ENCODE measurements around the gene IQSEC2. TPM values are rescaled to one million over a fixed set of nuclear protein-coding genes. Genes with fewer than 3 reads are reported as not detected.

Gene IQSEC2
- total and polyA plus RNA-seq, 2 experiments from 2014 or later = 4.4 to 7.0 TPM

- 90% methylated on average over 6 of the region's 6 CpGs for WGBS (ENCODE audit: low lambda C conversion rate, missing lambda C conversion rate)
- Histone ChIP-seq H3K4me1 (ENCODE audit: insufficient read depth) (no peaks in the 10 kb centered on the region), H3K4me2 (no peak overlapping the region), H3K79me2 (no peaks in the 10 kb centered on the region), H3K9me2 (replicated peaks; ENCODE audit: insufficient read depth) (no peaks in the 10 kb centered on the region), H3K36me3 (replicated peaks; ENCODE audit: insufficient read depth, low read depth) (no peaks in the 10 kb centered on the region), H3K9me3 (ENCODE audit: low read depth) (no peaks in the 10 kb centered on the region), H4K20me1 (ENCODE audit: insufficient read depth, poor library complexity, severe bottlenecking) (no peaks in the 10 kb centered on the region), H3K27ac (no peak overlapping the region), H2AFZ (no peak overlapping the region), H3K27me3 (no peaks in the 10 kb centered on the region), H3K4me3 (no peak overlapping the region)
- no peak for TF ChIP-seq EZH2phosphoT487 (IDR thresholded peaks at IDR 0.05; ENCODE audit: low read depth, severe bottlenecking, unreplicated experiment)
- no peak for TF ChIP-seq EZH2 (IDR thresholded peaks at IDR 0.05; ENCODE audit: borderline replicate concordance)
- no peak for TF ChIP-seq CTCF (IDR thresholded peaks at IDR 0.05; ENCODE audit: poor library complexity)
- DNase-seq (ENCODE audit: low spot score) = no peak
Measured at GRCh38 chrX:53257670-53258423, 23.5 kb downstream of the IQSEC2 start.

DNA sequence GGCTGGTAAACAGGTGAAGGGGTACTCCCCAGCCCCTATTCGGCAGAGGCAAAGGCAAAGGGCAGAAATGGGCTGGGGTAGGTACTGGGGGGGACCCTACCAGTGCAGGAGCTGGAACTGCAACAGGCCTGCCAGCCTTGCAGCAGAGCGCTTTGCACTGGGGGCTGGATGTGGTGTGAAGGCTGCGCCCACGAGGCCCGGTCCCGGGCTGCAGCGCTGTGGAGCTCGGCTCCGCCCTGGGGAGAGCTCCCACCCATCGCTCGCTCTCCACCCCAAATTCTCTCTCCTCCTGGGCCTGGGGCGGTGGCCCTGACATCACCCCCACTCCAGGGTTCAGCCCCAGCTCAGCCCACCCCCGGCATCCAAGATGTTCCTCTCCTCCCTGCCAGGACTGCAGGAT lies 24.2 kb downstream of the IQSEC2 start:
- TF ChIP-seq CTCF (IDR thresholded peaks at IDR 0.05; ENCODE audit: poor library complexity) = no peak
- no peak for TF ChIP-seq EZH2phosphoT487 (IDR thresholded peaks at IDR 0.05; ENCODE audit: low read depth, severe bottlenecking, unreplicated experiment)
- no peak for TF ChIP-seq EZH2 (IDR thresholded peaks at IDR 0.05; ENCODE audit: borderline replicate concordance)
- 89% methylated on average over 3 of the region's 13 CpGs for WGBS (ENCODE audit: low lambda C conversion rate, missing lambda C conversion rate)
- Histone ChIP-seq H3K4me2 (no peak overlapping the region), H3K36me3 (replicated peaks; ENCODE audit: insufficient read depth, low read depth) (no peaks in the 10 kb centered on the region), H3K4me1 (ENCODE audit: insufficient read depth) (no peaks in the 10 kb centered on the region), H3K79me2 (no peaks in the 10 kb centered on the region), H3K9me2 (replicated peaks; ENCODE audit: insufficient read depth) (no peaks in the 10 kb centered on the region), H3K27me3 (no peaks in the 10 kb centered on the region), H3K27ac (no peak overlapping the region), H2AFZ (no peak overlapping the region), H4K20me1 (ENCODE audit: insufficient read depth, poor library complexity, severe bottlenecking) (no peaks in the 10 kb centered on the region), H3K9me3 (ENCODE audit: low read depth) (no peaks in the 10 kb centered on the region), H3K4me3 (no peak overlapping the region)
- no peak for DNase-seq (ENCODE audit: low spot score)

DNA sequence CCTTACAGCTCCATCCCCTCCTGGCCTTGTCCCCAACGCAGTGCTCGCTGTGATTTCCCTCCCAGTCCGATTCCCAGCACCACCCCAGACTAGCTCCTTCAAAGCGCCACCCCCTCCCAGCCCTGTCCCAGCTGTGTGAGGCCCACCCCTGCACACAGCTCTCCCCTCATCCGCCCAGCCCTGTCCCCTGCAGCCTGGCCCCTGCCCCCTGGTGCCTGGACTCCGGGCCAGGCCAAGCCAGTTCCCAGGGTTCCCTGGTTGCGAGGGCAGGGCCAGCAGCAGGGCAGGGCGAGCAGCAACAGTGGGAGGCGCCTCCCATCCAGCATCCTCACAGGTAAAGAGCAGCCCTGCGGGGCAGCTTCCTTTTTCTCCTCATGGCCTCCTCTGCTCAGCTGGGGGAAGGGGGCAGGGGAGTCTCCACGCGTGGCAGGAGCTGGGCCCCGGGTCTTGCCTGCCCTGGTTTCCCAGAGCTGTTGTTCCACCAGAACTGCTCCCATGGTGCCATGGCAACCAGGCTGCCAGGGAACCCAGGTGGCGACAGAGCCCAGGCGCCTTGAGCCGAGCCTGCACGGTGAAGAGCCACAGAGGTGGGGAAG lies 24.8 kb downstream of the IQSEC2 start:
- Histone ChIP-seq H3K79me2 (no peaks in the 10 kb centered on the region), H3K9me2 (replicated peaks; ENCODE audit: insufficient read depth) (no peaks in the 10 kb centered on the region), H3K36me3 (replicated peaks; ENCODE audit: insufficient read depth, low read depth) (no peaks in the 10 kb centered on the region), H3K4me3 (no peak overlapping the region), H3K4me1 (ENCODE audit: insufficient read depth) (no peaks in the 10 kb centered on the region), H4K20me1 (ENCODE audit: insufficient read depth, poor library complexity, severe bottlenecking) (no peaks in the 10 kb centered on the region), H3K27ac (no peak overlapping the region), H3K9me3 (ENCODE audit: low read depth) (no peaks in the 10 kb centered on the region), H3K27me3 (no peaks in the 10 kb centered on the region), H2AFZ (no peak overlapping the region), H3K4me2 (no peak overlapping the region)
- no peak for DNase-seq (ENCODE audit: low spot score)
- 74% methylated on average over 17 of the region's 17 CpGs for WGBS (ENCODE audit: low lambda C conversion rate, missing lambda C conversion rate)
- no peak for TF ChIP-seq EZH2 (IDR thresholded peaks at IDR 0.05; ENCODE audit: borderline replicate concordance)
- TF ChIP-seq CTCF (IDR thresholded peaks at IDR 0.05; ENCODE audit: poor library complexity) = no peak
- no peak for TF ChIP-seq EZH2phosphoT487 (IDR thresholded peaks at IDR 0.05; ENCODE audit: low read depth, severe bottlenecking, unreplicated experiment)

Measured in hepatocyte (in vitro differentiated cells).